GM13977 (cell line): ENCODE measurements around the gene TMEM250.

ENCODE experiments used
- DNase-seq: peaks from one replicate; pipeline ENCODE4 v3.0.0; 2012; ENCODE audit warnings: low spot score
- in situ Hi-C: fragments of 300-500 bp; cut with MboI; formaldehyde crosslinking; loops from one replicate; pipeline ENCODE4 v1.12.0; 2022; ENCODE audit warnings: low sequenced_read_pairs, low pct_unique_long_range_greater_than_20kb, mixed read lengths, inconsistent platforms; ENCODE audit not compliant: unreplicated experiment
- TF ChIP-seq, protein P1 (sequence below): IDR thresholded peaks from 2 replicates; pipeline ENCODE4 v1.5.1; 2012; ENCODE audit warnings: mild to moderate bottlenecking, control low read depth; ENCODE audit not compliant: insufficient read depth; ENCODE audit errors: extremely low read depth, missing control alignments

Gene TMEM250

DNA sequence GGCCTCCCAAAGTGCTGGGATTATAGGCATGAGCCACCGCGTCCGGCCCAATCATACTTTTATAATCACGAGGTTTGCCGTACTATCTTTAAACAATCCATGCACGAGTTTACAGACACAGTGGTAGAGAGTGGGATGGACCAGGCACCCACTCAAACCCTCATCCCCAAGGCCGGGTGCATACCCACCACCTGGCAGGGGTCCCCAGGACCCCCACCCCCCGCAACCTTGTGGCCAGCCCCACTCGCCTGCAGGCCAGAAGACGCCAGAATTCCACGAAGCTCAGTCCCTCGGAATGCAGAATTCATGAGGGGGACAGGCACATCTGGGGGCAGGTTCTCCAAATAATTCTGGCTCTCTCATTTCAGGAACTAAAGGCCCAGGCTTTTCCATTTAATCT is 40.7 kb downstream of the TMEM250 start:
- TF ChIP-seq, protein P1, sequence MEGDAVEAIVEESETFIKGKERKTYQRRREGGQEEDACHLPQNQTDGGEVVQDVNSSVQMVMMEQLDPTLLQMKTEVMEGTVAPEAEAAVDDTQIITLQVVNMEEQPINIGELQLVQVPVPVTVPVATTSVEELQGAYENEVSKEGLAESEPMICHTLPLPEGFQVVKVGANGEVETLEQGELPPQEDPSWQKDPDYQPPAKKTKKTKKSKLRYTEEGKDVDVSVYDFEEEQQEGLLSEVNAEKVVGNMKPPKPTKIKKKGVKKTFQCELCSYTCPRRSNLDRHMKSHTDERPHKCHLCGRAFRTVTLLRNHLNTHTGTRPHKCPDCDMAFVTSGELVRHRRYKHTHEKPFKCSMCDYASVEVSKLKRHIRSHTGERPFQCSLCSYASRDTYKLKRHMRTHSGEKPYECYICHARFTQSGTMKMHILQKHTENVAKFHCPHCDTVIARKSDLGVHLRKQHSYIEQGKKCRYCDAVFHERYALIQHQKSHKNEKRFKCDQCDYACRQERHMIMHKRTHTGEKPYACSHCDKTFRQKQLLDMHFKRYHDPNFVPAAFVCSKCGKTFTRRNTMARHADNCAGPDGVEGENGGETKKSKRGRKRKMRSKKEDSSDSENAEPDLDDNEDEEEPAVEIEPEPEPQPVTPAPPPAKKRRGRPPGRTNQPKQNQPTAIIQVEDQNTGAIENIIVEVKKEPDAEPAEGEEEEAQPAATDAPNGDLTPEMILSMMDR = no peak
- in situ Hi-C loops = no loop called here
- DNase-seq = no peak

DNA sequence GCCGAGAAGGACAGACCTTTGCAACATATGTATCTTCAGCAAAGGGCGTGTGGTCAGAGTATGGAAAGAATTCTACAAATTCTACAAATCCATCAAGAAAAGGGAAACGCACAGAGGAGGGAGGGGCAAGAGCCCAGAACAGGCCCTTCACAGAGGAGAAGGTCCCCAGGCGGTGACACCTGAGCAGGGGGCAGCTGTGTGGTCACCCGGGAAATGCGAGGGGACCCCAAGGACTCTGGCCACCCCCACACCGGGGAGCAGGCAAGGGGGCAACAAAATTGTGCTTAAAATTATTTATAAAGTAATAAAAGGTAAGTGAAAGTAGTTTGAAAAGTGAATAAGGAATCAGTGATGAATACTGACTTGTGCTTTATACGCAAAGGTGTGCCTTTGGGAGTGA is 41.2 kb downstream of the TMEM250 start:
- TF ChIP-seq, protein P1 = no peak
- DNase-seq = no peak
- in situ Hi-C loops = no loop called here

DNA sequence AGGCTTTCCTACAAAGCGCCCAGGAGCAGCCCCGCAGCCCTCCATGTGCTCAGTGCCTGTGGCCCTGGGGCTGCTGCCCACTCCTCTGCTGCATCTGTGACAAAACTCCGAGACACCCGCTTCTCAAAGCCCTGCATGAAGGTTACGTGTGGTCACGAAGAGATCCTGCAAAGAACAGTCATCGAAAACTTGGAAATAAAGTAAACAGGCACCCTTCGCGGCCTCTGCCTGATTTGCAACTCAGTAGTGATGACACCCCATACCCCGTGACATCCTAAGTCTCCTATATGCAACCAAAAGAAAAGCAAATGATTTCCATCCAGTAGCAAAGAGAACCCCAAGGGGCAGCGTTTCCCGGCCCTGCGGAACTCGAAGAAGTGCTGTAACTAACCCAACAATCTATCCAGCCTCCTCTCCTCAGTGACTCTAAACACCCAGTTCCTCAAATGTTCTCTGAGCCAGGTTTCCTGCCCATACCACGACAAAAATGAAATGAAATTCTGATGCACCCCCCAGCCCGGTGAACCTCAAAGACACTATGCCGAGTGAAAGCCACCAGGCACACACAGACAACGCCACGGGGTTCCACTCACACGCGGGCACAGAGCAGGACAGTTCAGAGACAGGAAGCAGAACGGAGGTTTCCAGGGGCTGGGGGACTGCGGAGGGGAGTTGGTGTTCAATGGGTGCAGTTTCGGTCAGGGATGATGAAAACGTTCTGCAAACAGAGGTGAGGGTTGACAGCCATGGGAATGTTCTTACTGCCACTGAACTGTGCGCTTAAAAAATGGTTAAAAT is 42.6 kb downstream of the TMEM250 start:
- in situ Hi-C loops = no loop called here
- TF ChIP-seq, protein P1 = no peak
- no peak for DNase-seq

DNA sequence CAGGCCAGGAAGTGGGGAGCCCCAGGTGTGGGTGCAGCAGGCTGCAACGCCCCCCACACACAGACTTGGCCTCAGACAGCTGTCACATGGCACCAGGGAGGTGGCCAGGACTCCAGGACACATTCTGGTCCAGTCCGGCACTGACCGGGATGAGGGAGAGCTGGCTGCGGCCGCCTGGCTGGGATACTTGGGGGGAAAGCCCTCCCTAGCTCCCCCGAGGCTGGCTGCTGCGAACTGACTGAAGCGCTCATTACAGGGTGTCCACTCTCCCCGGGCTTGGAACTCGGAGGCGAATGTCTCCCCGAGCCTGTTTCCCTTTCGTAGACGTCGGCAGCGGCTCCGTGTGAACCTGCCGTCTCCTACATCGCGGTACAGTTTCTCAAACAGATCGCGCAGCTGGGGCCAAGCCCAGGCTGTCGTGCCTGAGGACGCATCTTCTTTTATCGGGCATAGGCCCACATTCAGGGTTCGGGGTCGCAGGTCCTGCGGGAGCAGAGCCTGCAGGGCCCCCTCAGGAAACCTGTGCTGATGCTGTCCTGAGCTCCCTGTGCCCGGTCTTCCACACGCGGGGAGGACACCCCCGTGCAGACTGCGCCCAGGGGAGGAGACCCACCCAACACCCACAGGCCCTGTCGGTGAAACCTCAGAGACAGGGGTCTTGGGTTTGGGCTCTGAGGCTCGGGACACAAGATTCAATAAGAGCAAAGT is 43.4 kb downstream of the TMEM250 start:
- no peak for DNase-seq
- in situ Hi-C loops = no loop called here
- TF ChIP-seq, protein P1 = no peak

DNA sequence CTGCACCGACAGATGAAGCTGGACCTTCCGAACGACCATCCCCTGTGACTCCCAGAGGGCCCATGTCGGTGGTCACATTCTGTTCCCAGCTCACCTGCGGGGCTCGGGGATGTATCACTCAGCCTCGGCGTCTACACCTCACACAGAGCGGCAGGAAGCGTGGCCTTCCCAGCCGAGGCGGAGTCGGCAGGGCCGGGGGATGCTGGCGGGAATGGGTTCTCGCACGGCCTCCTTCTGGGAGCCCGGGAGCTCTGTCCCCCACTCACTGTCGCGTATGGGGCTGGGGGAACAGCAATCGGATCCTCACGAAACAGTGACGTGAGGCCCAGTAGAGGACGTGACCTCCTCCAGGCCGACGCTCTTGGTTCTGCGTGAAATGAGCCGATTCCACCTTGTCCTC is 44.0 kb downstream of the TMEM250 start:
- DNase-seq = no peak
- TF ChIP-seq, protein P1 = no peak
- in situ Hi-C loops = no loop called here
